ENCODE measurements around the gene MAPK1IP1L.
"Not testable (repeated sequence)": the region's sequence is repeated elsewhere in the genome, so short reads cannot be mapped to it uniquely, and the experiment has no call there.

Gene MAPK1IP1L

GRCh38 chr14:55077170-55078151 is 26.0 kb downstream of the MAPK1IP1L start:
- no peak for TF ChIP-seq CTCF (IDR thresholded peaks at IDR 0.05; ENCODE audit: low read depth, low read length)
- no peak overlapping the region for H3K4me3 ChIP-seq (replicated peaks in 1 of 2; ENCODE audit: low read depth in 2 of 2, low read length in 2 of 2)
- peak; percentile 61 to 66 for DNase-seq (ENCODE audit: low read depth in 2 of 2)

DNA sequence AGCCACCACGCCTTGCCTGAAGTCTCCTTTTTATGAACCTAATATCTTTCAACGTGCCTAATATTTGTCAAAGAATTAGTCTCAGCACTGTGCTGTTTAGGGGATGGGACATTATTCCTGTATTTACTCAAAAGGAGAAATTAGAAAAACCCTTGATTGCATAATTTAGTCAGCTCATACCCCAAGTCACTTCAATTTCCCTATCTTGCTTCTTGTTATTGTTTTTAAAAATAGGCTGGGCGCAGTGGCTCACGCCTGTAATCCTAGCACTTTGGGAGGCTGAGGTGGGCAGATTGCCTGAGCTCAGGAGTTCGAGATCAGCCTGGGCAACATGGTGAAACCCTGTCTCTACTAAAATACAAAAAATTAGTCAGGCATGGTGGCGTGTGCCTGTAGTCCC is 28.5 kb downstream of the MAPK1IP1L start:
- DNase-seq (ENCODE audit: low read depth in 2 of 2); H3K4me3 ChIP-seq (replicated peaks in 1 of 2; ENCODE audit: low read depth in 2 of 2, low read length in 2 of 2): not testable (repeated sequence)

GRCh38 chr14:55084401-55085059 is 33.1 kb downstream of the MAPK1IP1L start:
- no peak overlapping the region for H3K4me3 ChIP-seq (replicated peaks in 1 of 2; ENCODE audit: low read depth in 2 of 2, low read length in 2 of 2)
- no peak for DNase-seq (ENCODE audit: low read depth in 2 of 2)
- no peak for TF ChIP-seq CTCF (IDR thresholded peaks at IDR 0.05; ENCODE audit: low read depth, low read length)

DNA sequence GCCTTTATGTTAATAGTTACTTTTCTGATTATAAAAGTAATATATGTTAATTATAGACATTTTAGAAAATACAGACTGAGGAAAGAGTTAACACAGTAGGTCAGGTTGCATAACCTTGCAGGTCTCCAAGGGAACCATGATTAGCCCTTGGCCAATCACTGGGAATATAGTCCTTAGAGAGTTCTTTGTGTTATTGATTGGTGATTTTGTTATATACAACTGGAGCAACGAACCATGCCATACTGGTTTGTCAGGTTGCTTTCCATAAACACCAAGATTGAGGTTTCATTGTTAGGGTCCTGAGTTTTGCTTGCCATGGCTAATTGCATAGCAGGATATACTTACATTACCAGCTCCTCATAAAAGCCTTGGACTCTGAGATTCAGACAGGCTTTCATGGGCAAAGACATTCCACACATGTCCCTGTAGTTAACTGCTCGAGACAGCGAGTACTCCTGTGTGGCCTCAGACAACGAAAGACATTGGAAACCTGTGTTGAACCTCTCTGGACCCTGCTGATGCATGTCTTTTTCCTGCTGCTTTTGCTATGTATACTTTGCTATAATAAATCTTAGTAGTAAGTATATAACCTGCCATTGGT is 33.7 kb downstream of the MAPK1IP1L start:
- H3K4me3 ChIP-seq (replicated peaks in 1 of 2; ENCODE audit: low read depth in 2 of 2, low read length in 2 of 2): no peak overlapping the region
- no peak for DNase-seq (ENCODE audit: low read depth in 2 of 2)
- TF ChIP-seq CTCF (IDR thresholded peaks at IDR 0.05; ENCODE audit: low read depth, low read length): no peak

GRCh38 chr14:55086938-55087337 is 35.5 kb downstream of the MAPK1IP1L start:
- no peak overlapping the region for H3K4me3 ChIP-seq (replicated peaks in 1 of 2; ENCODE audit: low read depth in 2 of 2, low read length in 2 of 2)
- DNase-seq (ENCODE audit: low read depth in 2 of 2): no peak
- TF ChIP-seq CTCF (IDR thresholded peaks at IDR 0.05; ENCODE audit: low read depth, low read length): no peak

- H3K4me3 ChIP-seq (replicated peaks in 1 of 2; ENCODE audit: low read depth in 2 of 2, low read length in 2 of 2): no peak overlapping the region
- no peak for TF ChIP-seq CTCF (IDR thresholded peaks at IDR 0.05; ENCODE audit: low read depth, low read length)
- DNase-seq (ENCODE audit: low read depth in 2 of 2): no peak
Observed at GRCh38 chr14:55088356-55088755, 36.9 kb downstream of the MAPK1IP1L start.

DNA sequence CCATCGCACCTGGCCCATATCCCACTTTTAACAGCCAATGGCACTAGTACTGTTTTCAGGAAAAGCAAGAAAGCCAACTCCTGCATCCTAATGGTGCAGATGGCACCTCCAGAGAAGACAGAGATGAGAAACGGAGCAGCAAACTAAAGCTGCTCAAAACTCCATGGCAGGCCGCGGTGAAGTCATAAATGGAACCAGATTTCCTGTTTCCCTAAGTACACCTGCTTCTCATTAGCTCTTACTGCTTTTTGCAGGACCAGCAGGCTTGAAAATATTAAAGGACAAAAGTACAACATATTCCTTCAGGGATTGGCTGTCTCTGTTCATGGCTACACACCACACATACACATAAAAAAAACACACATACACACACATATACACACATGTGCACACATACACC is 40.9 kb downstream of the MAPK1IP1L start:
- no peak for DNase-seq (ENCODE audit: low read depth in 2 of 2)
- TF ChIP-seq CTCF (IDR thresholded peaks at IDR 0.05; ENCODE audit: low read depth, low read length): no peak

More for the DNA sequence above, 40.9 kb downstream of the MAPK1IP1L start:
- no peak overlapping the region for H3K4me3 ChIP-seq (replicated peaks in 1 of 2; ENCODE audit: low read depth in 2 of 2, low read length in 2 of 2)

All from cardiac fibroblast (primary cell).